Measurements from ENCODE around the gene ZNF397.

DNA sequence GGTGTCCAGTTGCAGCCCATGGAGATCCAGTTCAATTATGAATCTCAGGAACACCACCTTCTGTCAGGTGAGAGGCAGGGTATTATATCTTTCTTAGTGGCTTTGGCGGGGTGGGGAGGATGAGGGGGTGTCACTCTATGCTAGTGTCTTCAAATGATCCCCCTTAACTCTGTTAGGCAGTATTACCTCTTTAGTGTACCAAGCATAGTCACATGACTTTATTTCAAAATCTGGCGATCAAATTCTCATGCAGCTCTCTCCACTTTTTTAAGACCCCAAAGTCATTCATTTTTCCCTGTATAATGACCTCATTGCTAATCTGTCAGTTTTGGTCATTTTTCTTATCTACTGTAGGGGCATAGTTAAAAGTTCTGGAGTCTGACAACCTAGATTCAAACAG, 50.3 kb downstream of the ZNF397 start:
- TF ChIP-seq, protein P1, sequence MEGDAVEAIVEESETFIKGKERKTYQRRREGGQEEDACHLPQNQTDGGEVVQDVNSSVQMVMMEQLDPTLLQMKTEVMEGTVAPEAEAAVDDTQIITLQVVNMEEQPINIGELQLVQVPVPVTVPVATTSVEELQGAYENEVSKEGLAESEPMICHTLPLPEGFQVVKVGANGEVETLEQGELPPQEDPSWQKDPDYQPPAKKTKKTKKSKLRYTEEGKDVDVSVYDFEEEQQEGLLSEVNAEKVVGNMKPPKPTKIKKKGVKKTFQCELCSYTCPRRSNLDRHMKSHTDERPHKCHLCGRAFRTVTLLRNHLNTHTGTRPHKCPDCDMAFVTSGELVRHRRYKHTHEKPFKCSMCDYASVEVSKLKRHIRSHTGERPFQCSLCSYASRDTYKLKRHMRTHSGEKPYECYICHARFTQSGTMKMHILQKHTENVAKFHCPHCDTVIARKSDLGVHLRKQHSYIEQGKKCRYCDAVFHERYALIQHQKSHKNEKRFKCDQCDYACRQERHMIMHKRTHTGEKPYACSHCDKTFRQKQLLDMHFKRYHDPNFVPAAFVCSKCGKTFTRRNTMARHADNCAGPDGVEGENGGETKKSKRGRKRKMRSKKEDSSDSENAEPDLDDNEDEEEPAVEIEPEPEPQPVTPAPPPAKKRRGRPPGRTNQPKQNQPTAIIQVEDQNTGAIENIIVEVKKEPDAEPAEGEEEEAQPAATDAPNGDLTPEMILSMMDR (conservative IDR thresholded peaks at IDR 0.05 in 1 of 2, IDR thresholded peaks at IDR 0.05 in 1 of 2; ENCODE audit: extremely low read depth in 1 of 2, insufficient read depth in 1 of 2, low read depth in 1 of 2, low read length in 2 of 2) = no peak
- no peak for TF ChIP-seq EZH2 (IDR thresholded peaks at IDR 0.05; ENCODE audit: borderline replicate concordance, low read length)

Measured in mammary epithelial cell (primary cell).